Caki2 (cell line): ENCODE results near the gene YOD1. TPM values are rescaled to one million over a fixed set of nuclear protein-coding genes. Genes with fewer than 3 reads are reported as not detected.

Experiments used
- DNase-seq: peaks from one replicate; pipeline ENCODE4 v3.0.0-alpha.2; 2015; ENCODE audit warnings: low read depth
- in situ Hi-C: cut with HindIII; loops from 2 replicates; pipeline ENCODE4 v1.10.0; 2016; ENCODE audit warnings: low sequenced_read_pairs, low pct_unique_long_range_greater_than_20kb, mixed read lengths
- total RNA-seq: library from RNA; depleted of rRNA; stranded (reverse); fragments of >200 nt; shearing (Covaris generic); gene quantifications from 2 replicates; pipeline ENCODE4 v1.2.3, GENCODE V29; 2014; ENCODE audit warnings: low replicate concordance

YOD1 gene
- total RNA-seq, 1 experiment from 2014 or later, result 2.3 TPM

- no peak for DNase-seq
These were observed 25.4 kb upstream of the YOD1 start for GRCh38 chr1:207076181-207076955.

GRCh38 chr1:207073906-207074820, 23.2 kb upstream of the YOD1 start:
- no peak for DNase-seq
- in situ Hi-C loops, result no loop called here

More at GRCh38 chr1:207076181-207076955, 25.4 kb upstream of the YOD1 start:
- in situ Hi-C loops, result no loop called here

GRCh38 chr1:207072233-207072632, 21.2 kb upstream of the YOD1 start:
- DNase-seq, result no peak
- in situ Hi-C loops, result no loop called here

GRCh38 chr1:207071426-207071825, 20.4 kb upstream of the YOD1 start:
- in situ Hi-C loops, result no loop called here
- no peak for DNase-seq

GRCh38 chr1:207070811-207071210, 19.8 kb upstream of the YOD1 start:
- in situ Hi-C loops, result no loop called here
- no peak for DNase-seq

- DNase-seq, result no peak
- in situ Hi-C loops, result no loop called here
These were observed 19.0 kb upstream of the YOD1 start for GRCh38 chr1:207069858-207070506.

GRCh38 chr1:207069061-207069460, 18.1 kb upstream of the YOD1 start:
- no peak for DNase-seq

GRCh38 chr1:207067665-207068064, 16.7 kb upstream of the YOD1 start:
- in situ Hi-C loops, result no loop called here
- no peak for DNase-seq

More at GRCh38 chr1:207069061-207069460, 18.1 kb upstream of the YOD1 start:
- in situ Hi-C loops, result no loop called here

- DNase-seq, result no peak
- in situ Hi-C loops, result no loop called here
These were observed 16.2 kb upstream of the YOD1 start for GRCh38 chr1:207067185-207067584.

- in situ Hi-C loops, result no loop called here
- no peak for DNase-seq
These were observed 13.6 kb upstream of the YOD1 start for GRCh38 chr1:207064561-207064960.

- in situ Hi-C loops, result no loop called here
- DNase-seq, result no peak
These were observed 12.0 kb upstream of the YOD1 start for GRCh38 chr1:207063014-207063413.

GRCh38 chr1:207062058-207062457, 11.1 kb upstream of the YOD1 start:
- in situ Hi-C loops, result no loop called here
- DNase-seq, result no peak

- in situ Hi-C loops, result no loop called here
- DNase-seq, result no peak
These were observed 9.6 kb upstream of the YOD1 start for GRCh38 chr1:207060596-207060995.

GRCh38 chr1:207059881-207060280, 8.9 kb upstream of the YOD1 start:
- in situ Hi-C loops, result no loop called here
- DNase-seq, result no peak

GRCh38 chr1:207058878-207059867, 8.2 kb upstream of the YOD1 start:
- DNase-seq, result no peak
- in situ Hi-C loops, result no loop called here

- in situ Hi-C loops, result no loop called here
- no peak for DNase-seq
These were observed 7.2 kb upstream of the YOD1 start for GRCh38 chr1:207058252-207058651.

GRCh38 chr1:207056673-207057072, 5.7 kb upstream of the YOD1 start:
- in situ Hi-C loops, result no loop called here
- no peak for DNase-seq
